ENCODE results near the gene MYBBP1A.

MYBBP1A gene

GRCh38 chr17:4520894-4521600 lies 34.1 kb downstream of the MYBBP1A start:
- no peak for DNase-seq (ENCODE audit: low read depth in 2 of 2)

- DNase-seq (ENCODE audit: low read depth in 2 of 2), result no peak
These were observed 34.9 kb downstream of the MYBBP1A start for GRCh38 chr17:4520060-4520893.

GRCh38 chr17:4519361-4519788 lies 35.8 kb downstream of the MYBBP1A start:
- DNase-seq (ENCODE audit: low read depth in 2 of 2), result no peak

GRCh38 chr17:4518901-4519300 lies 36.3 kb downstream of the MYBBP1A start:
- no peak for DNase-seq (ENCODE audit: low read depth in 2 of 2)

- no peak for DNase-seq (ENCODE audit: low read depth in 2 of 2)
These were observed 38.4 kb downstream of the MYBBP1A start for GRCh38 chr17:4516735-4517134.

- no peak for DNase-seq (ENCODE audit: low read depth in 2 of 2)
These were observed 39.7 kb downstream of the MYBBP1A start for GRCh38 chr17:4515501-4515900.

GRCh38 chr17:4514779-4515178 lies 40.4 kb downstream of the MYBBP1A start:
- no peak for DNase-seq (ENCODE audit: low read depth in 2 of 2)

GRCh38 chr17:4514206-4514605 lies 41.0 kb downstream of the MYBBP1A start:
- no peak for DNase-seq (ENCODE audit: low read depth in 2 of 2)

- DNase-seq (ENCODE audit: low read depth in 2 of 2), result no peak
These were observed 41.8 kb downstream of the MYBBP1A start for GRCh38 chr17:4513113-4514032.

GRCh38 chr17:4512156-4513112 lies 42.8 kb downstream of the MYBBP1A start:
- DNase-seq (ENCODE audit: low read depth in 2 of 2), result no peak

- DNase-seq (ENCODE audit: low read depth in 2 of 2), result no peak
These were observed 43.8 kb downstream of the MYBBP1A start for GRCh38 chr17:4511199-4511932.

GRCh38 chr17:4510618-4510941 lies 44.6 kb downstream of the MYBBP1A start:
- no peak for DNase-seq (ENCODE audit: low read depth in 2 of 2)

- no peak for DNase-seq (ENCODE audit: low read depth in 2 of 2)
These were observed 45.1 kb downstream of the MYBBP1A start for GRCh38 chr17:4509923-4510617.

- DNase-seq (ENCODE audit: low read depth in 2 of 2), result no peak
These were observed 45.8 kb downstream of the MYBBP1A start for GRCh38 chr17:4509401-4509800.

- no peak for DNase-seq (ENCODE audit: low read depth in 2 of 2)
These were observed 47.0 kb downstream of the MYBBP1A start for GRCh38 chr17:4508207-4508606.

- no peak for DNase-seq (ENCODE audit: low read depth in 2 of 2)
These were observed 47.6 kb downstream of the MYBBP1A start for GRCh38 chr17:4507361-4508111.

- no peak for DNase-seq (ENCODE audit: low read depth in 2 of 2)
These were observed 48.3 kb downstream of the MYBBP1A start for GRCh38 chr17:4506892-4507291.

GRCh38 chr17:4506175-4506813 lies 48.9 kb downstream of the MYBBP1A start:
- no peak for DNase-seq (ENCODE audit: low read depth in 2 of 2)
